HepG2 (cell line): ENCODE results near the gene RUFY2. TPM values are rescaled to one million over a fixed set of nuclear protein-coding genes. Genes with fewer than 3 reads are reported as not detected.

ENCODE experiments used
- ATAC-seq: fragments of 200-7000 bp; cut with Tn5 transposase; 3 replicates; pipeline ENCODE4 v1.9.1; 2020; ENCODE audit warnings: mild to moderate bottlenecking, moderate library complexity
- Bru-seq: library from RNA; stranded (reverse); fragments of 400-500 nt; gene quantifications from one replicate; lab custom pipeline; 2021; lab: Mats Ljungman, UMichigan
- BruChase-seq, 2 experiments: library from RNA; stranded (reverse); fragments of 400-500 nt; gene quantifications; one replicate each; lab custom pipeline; 2021; lab: Mats Ljungman, UMichigan
- BruUV-seq: library from RNA; stranded (reverse); fragments of 400-500 nt; replicated peaks from 2 replicates; lab custom pipeline; 2021; lab: Mats Ljungman, UMichigan
- CTCF ChIA-PET: fragments of 300-600 bp; formaldehyde crosslinking; extraction: SDS; loops from one replicate; lab custom pipeline; 2021; ENCODE audit warnings: low total read pairs, inconsistent platforms, low intra/inter-chr PET ratio; lab: Yijun Ruan, JAX
- POLR2A ChIA-PET: fragments of 350-600 bp; sonication (Branson Sonifier 250); formaldehyde crosslinking; loops from one replicate; lab custom pipeline; 2020; ENCODE audit warnings: antibody characterized with exemption, inconsistent platforms; lab: Yijun Ruan, JAX
- DNase-seq: peaks from one replicate; pipeline ENCODE4 v3.0.0-alpha.2; 2015; ENCODE audit warnings: low spot score
- FAIRE-seq: peaks from 3 replicates; lab custom pipeline; 2011; peaks lifted over from hg19 to GRCh38; lab: Jason Lieb, UNC
- H2AFZ ChIP-seq: one replicate; pipeline ENCODE4 v1.6.1; 2011; ENCODE audit warnings: low read length, inconsistent platforms
- H3K27ac ChIP-seq: fragments of 300-600 bp; 3 replicates; pipeline ENCODE4 v1.8.0; 2011; ENCODE audit warnings: mixed run types, mild to moderate bottlenecking, mixed read lengths, low read length, inconsistent platforms; ENCODE audit not compliant: insufficient read depth; ENCODE audit errors: extremely low read length
- H3K27me3 ChIP-seq, 2 experiments: fragments of 200-600 bp in 1 of 2; 2 replicates in 1 of 2; 3 replicates in 1 of 2; pipeline versions ENCODE4 v1.6.0 to v1.8.0; 2011; ENCODE audit warnings: low read length in 2 of 2, mild to moderate bottlenecking in 2 of 2, moderate library complexity in 2 of 2, inconsistent platforms in 1 of 2; ENCODE audit not compliant: insufficient read depth in 2 of 2, control insufficient read depth in 1 of 2
- H3K36me3 ChIP-seq, 2 experiments: fragments of 200-600 bp in 1 of 2; replicated peaks in 1 of 2; 2 replicates in 1 of 2; 3 replicates in 1 of 2; pipeline versions ENCODE4 v1.5.1 to v1.8.0; 2011; ENCODE audit warnings: low read length in 2 of 2, inconsistent platforms in 1 of 2; ENCODE audit not compliant: insufficient read depth in 2 of 2, control insufficient read depth in 1 of 2
- H3K4me1 ChIP-seq: 2 replicates; pipeline ENCODE4 v1.5.1; 2012; ENCODE audit warnings: low read length, inconsistent platforms; ENCODE audit not compliant: insufficient read depth
- H3K4me2 ChIP-seq: 2 replicates; pipeline ENCODE4 v1.6.0; 2011; ENCODE audit warnings: low read depth, low read length, inconsistent platforms
- H3K4me3 ChIP-seq, 3 experiments: fragments of 200-600 bp in 1 of 3; sonication (generic), shearing (Covaris generic) in 1 of 3; replicated peaks in 1 of 3; 2 replicates each; pipeline ENCODE4 v1.5.1; 2011 to 2016; ENCODE audit warnings: low read length in 3 of 3, inconsistent platforms in 2 of 3, low read depth in 2 of 3, mild to moderate bottlenecking in 2 of 3, control low read depth in 1 of 3, mixed read lengths in 1 of 3; ENCODE audit not compliant: insufficient read depth in 1 of 3
- H3K79me2 ChIP-seq: one replicate; pipeline ENCODE4 v1.6.1; 2011; ENCODE audit warnings: low read length, inconsistent platforms; ENCODE audit not compliant: insufficient read depth
- H3K9ac ChIP-seq: 2 replicates; pipeline ENCODE4 v1.6.0; 2011; ENCODE audit warnings: mild to moderate bottlenecking, low read depth, low read length, inconsistent platforms; ENCODE audit not compliant: insufficient read depth
- H3K9me3 ChIP-seq: 2 replicates; pipeline ENCODE4 v1.5.1; 2012; ENCODE audit warnings: mild to moderate bottlenecking, low read length
- H4K20me1 ChIP-seq: 2 replicates; pipeline ENCODE4 v1.6.0; 2011; ENCODE audit warnings: inconsistent platforms, mild to moderate bottlenecking, low read length, moderate library complexity; ENCODE audit not compliant: insufficient read depth
- GTF3A ChIP-seq: sonication (generic); formaldehyde crosslinking; conservative IDR thresholded peaks from 2 replicates; pipeline ENCODE4 v1.4.0; 2020; ENCODE audit warnings: mild to moderate bottlenecking, missing genetic modification reagents
- KLF11 ChIP-seq: IDR thresholded peaks from 2 replicates; pipeline ENCODE4 v1.6.1; 2016; ENCODE audit warnings: missing compliant biosample characterization
- MXI1 ChIP-seq: IDR thresholded peaks from 3 replicates; pipeline ENCODE4 v1.6.1; 2012; ENCODE audit warnings: low read depth, low read length, inconsistent platforms, borderline replicate concordance
- POLR2AphosphoS2 ChIP-seq: IDR thresholded peaks from 2 replicates; pipeline ENCODE4 v1.6.1; 2011; ENCODE audit warnings: low read depth, low read length, improper control_type of control experiment
- ZFP36 ChIP-seq: fragments of 150-350 bp; IDR thresholded peaks from 2 replicates; pipeline ENCODE4 v1.6.1; 2018; ENCODE audit warnings: borderline replicate concordance, low read length, low read depth; ENCODE audit not compliant: partially characterized antibody
- ZFP36L2 ChIP-seq: sonication (generic); formaldehyde crosslinking; IDR thresholded peaks from 2 replicates; pipeline ENCODE4 v1.4.0; 2020; ENCODE audit warnings: missing genetic modification reagents
- ZFX ChIP-seq: sonication (generic); formaldehyde crosslinking; IDR thresholded peaks from 2 replicates; pipeline ENCODE4 v1.4.0; 2020; ENCODE audit warnings: mild to moderate bottlenecking, low read depth, missing genetic modification reagents, moderate library complexity
- ZNF232 ChIP-seq: sonication (generic); formaldehyde crosslinking; IDR thresholded peaks from 2 replicates; pipeline ENCODE4 v1.4.0; 2020; ENCODE audit warnings: missing genetic modification reagents, borderline replicate concordance
- ZNF260 ChIP-seq: sonication (generic); formaldehyde crosslinking; IDR thresholded peaks from 2 replicates; pipeline ENCODE4 v1.4.0; 2020; ENCODE audit warnings: missing genetic modification reagents, low read depth, mild to moderate bottlenecking, borderline replicate concordance
- ZNF878 ChIP-seq: sonication (generic); formaldehyde crosslinking; IDR thresholded peaks from 2 replicates; pipeline ENCODE4 v1.8.1; 2023; ENCODE audit warnings: mild to moderate bottlenecking, missing genetic modification reagents, moderate library complexity
- WGBS: methylation state at CpG from one replicate; pipeline ENCODE4 v1.1.6; 2017; ENCODE audit warnings: low lambda C conversion rate; 5-methylcytosine and 5-hydroxymethylcytosine counted together
- in situ Hi-C: cut with HindIII; loops from 2 replicates; pipeline ENCODE4 v1.10.0; 2017; ENCODE audit warnings: low pct_unique_long_range_greater_than_20kb; ENCODE audit not compliant: extremely low pct_ligation_motif_present
- intact Hi-C: fragments of 100-400 bp; cut with micrococcal nuclease; formaldehyde crosslinking; loops from one replicate; pipeline ENCODE4 v1.10.0; 2022; ENCODE audit not compliant: unreplicated experiment
- long read RNA-seq, 2 experiments: library from RNA in 1 of 2; library from polyadenylated mRNA in 1 of 2; stranded (forward) in 1 of 2; unstranded in 1 of 2; transcript quantifications; one replicate each; pipeline ENCODE4 v2.0.0, GENCODE V29; 2019 to 2022
- polyA minus RNA-seq, 3 experiments: library from RNA; depleted of rRNA, polyadenylated mRNA; stranded (reverse); fragments of >200 nt; gene quantifications; 2 replicates each; pipeline ENCODE4 v1.2.3, GENCODE V29; 2011; ENCODE audit warnings: low replicate concordance in 1 of 3
- polyA plus RNA-seq, 8 experiments: library from polyadenylated mRNA; depleted of rRNA in 3 of 8; stranded (reverse) in 7 of 8; unstranded in 1 of 8; fragments of >200 nt; fragmentation: Illumina TruSeq in 4 of 8; extraction: Trizol in 4 of 8; gene quantifications; 2 replicates each; pipeline versions ENCODE4 v1.2.1 to v1.2.3, GENCODE V29; 2011 to 2016; ENCODE audit warnings: low read depth in 4 of 8, missing spikeins in 1 of 8, mixed read lengths in 1 of 8; ENCODE audit not compliant: insufficient read depth in 1 of 8
- total RNA-seq, 5 experiments: library from RNA; depleted of rRNA; stranded (reverse); fragments of >200 nt; fragmentation: Illumina TruSeq; extraction: Trizol; gene quantifications; 2 replicates each; pipeline ENCODE4 v1.2.3, GENCODE V29; 2016; ENCODE audit warnings: low read depth in 1 of 5
- TF ChIP-seq, protein P1 (sequence below): IDR thresholded peaks from 2 replicates; pipeline ENCODE4 v1.6.1; 2016; ENCODE audit warnings: mild to moderate bottlenecking
- TF ChIP-seq, protein P2 (sequence below): IDR thresholded peaks from 2 replicates; pipeline ENCODE4 v1.6.1; 2016; ENCODE audit warnings: missing genetic modification reagents, missing compliant biosample characterization
- TF ChIP-seq, protein P3 (sequence below): sonication (generic); formaldehyde crosslinking; IDR thresholded peaks from 2 replicates; pipeline ENCODE4 v1.4.0; 2020; ENCODE audit warnings: mild to moderate bottlenecking, missing genetic modification reagents

RUFY2 gene, protein sequence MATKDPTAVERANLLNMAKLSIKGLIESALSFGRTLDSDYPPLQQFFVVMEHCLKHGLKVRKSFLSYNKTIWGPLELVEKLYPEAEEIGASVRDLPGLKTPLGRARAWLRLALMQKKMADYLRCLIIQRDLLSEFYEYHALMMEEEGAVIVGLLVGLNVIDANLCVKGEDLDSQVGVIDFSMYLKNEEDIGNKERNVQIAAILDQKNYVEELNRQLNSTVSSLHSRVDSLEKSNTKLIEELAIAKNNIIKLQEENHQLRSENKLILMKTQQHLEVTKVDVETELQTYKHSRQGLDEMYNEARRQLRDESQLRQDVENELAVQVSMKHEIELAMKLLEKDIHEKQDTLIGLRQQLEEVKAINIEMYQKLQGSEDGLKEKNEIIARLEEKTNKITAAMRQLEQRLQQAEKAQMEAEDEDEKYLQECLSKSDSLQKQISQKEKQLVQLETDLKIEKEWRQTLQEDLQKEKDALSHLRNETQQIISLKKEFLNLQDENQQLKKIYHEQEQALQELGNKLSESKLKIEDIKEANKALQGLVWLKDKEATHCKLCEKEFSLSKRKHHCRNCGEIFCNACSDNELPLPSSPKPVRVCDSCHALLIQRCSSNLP
- total RNA-seq (2016; rRNA removed; fragmentation: Illumina TruSeq; extraction: Trizol), result 10.5 and 16.1 TPM in 2 replicates
- total RNA-seq (2016; cell fraction: cytosol; rRNA removed; fragmentation: Illumina TruSeq; extraction: Trizol; ENCODE audit: low read depth), result 28.3 and 28.9 TPM in 2 replicates
- 10.9 and 15.6 TPM in 2 replicates for total RNA-seq (2016; cell fraction: insoluble cytoplasmic fraction; rRNA removed; fragmentation: Illumina TruSeq; extraction: Trizol)
- total RNA-seq (2016; cell fraction: membrane; rRNA removed; fragmentation: Illumina TruSeq; extraction: Trizol), result 18.9 and 23.9 TPM in 2 replicates
- total RNA-seq (2016; cell fraction: nucleus; rRNA removed; fragmentation: Illumina TruSeq; extraction: Trizol), result 31.1 and 32.9 TPM in 2 replicates
- 6.9 and 10.1 TPM in 2 replicates for polyA plus RNA-seq (2011; rRNA removed)
- 1.8 and 2.9 TPM in 2 replicates for polyA plus RNA-seq (2011; cell fraction: cytosol; rRNA removed)
- polyA plus RNA-seq (2011; cell fraction: nucleus; rRNA removed), result 8.8 and 11.0 TPM in 2 replicates
- 3.1 and 5.3 TPM in 2 replicates for polyA plus RNA-seq (2012)
- 0.92 and 1.1 TPM in 2 replicates for polyA plus RNA-seq (2016; cell fraction: cytosol; fragmentation: Illumina TruSeq; extraction: Trizol; ENCODE audit: low read depth)
- polyA plus RNA-seq (2016; cell fraction: insoluble cytoplasmic fraction; fragmentation: Illumina TruSeq; extraction: Trizol; ENCODE audit: low read depth), result 8.2 and 8.4 TPM in 2 replicates
- 1.9 and 2.2 TPM in 2 replicates for polyA plus RNA-seq (2016; cell fraction: membrane; fragmentation: Illumina TruSeq; extraction: Trizol; ENCODE audit: low read depth)
- 34.2 and 35.6 TPM in 2 replicates for polyA plus RNA-seq (2016; cell fraction: nucleus; fragmentation: Illumina TruSeq; extraction: Trizol; ENCODE audit: insufficient read depth, low read depth)
- 3.9 and 6.3 TPM in 2 replicates for polyA minus RNA-seq (2011; rRNA and poly(A)+ RNA removed; ENCODE audit: low replicate concordance)
- polyA minus RNA-seq (2011; cell fraction: cytosol; rRNA and poly(A)+ RNA removed), result 4.6 and 4.7 TPM in 2 replicates
- polyA minus RNA-seq (2011; cell fraction: nucleus; rRNA and poly(A)+ RNA removed), result 43.3 and 55.6 TPM in 2 replicates
- percentile 76 among the genes with signal in this experiment for Bru-seq, nascent RNA
- percentile 80 among the genes with signal in this experiment for BruChase-seq, experiment 1, labeled RNA remaining after a 6-hour chase
- percentile 83 among the genes with signal in this experiment for BruChase-seq, experiment 2, labeled RNA remaining after a 2-hour chase
- long read RNA-seq, experiment 1, partial matches to known transcripts, result 2 of 9 reads
- long read RNA-seq, experiment 1, other reads (novel, unspliced or antisense), result 7 of 9 reads
- long read RNA-seq, experiment 2, partial matches to known transcripts, result 0 of 5 reads
- long read RNA-seq, experiment 2, other reads (novel, unspliced or antisense), result 5 of 5 reads

DNA sequence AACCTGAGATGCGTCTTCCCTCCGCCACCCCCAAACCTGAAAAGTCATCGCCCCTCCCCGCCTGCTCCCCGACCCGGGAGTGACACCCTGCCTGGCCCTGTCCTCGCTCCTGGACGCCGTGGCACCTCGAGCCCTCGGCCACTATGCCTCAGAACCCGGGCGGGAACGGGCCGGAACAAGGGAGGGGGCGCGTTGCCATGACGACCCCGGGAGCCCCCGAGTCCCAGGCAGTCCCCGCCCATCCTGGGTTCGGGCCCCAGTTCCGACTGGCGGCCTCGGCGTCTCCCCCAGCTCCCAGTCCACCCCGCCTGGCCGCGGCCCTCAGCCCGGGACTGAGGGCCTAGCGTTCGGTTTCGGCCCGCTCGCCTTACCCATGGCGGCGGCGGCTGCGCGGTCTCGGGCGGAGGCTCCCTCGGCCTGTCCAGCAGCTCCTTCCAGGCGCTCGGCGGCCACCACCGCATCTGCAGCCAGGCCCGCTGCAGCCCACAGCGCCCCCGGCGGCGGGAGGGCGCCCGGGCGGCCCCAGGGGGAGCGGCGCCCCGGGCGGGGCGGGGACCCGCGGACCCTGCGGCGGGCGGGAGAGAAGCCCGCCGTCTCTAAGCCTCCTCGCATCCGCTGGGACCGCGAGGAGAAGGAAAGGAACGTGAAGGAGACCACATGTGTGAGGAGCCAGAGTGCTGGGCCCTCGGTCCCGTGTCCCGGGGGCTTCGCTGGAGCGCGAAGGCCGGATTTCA is at the start of gene RUFY2:
RUFY2 (minus strand) TSS at position 463 of the 734 bp plus-strand sequence; CDS start at position 375, 88 bp downstream.
- Histone ChIP-seq H3K79me2 (peaks cover 41% of the 10 kb centered on the region), H2AFZ (no peak within 1 kb of the TSS), H3K4me3 (peak within 1 kb of the TSS; percentile 85 to 100 (median 98)), H3K36me3 (no peaks in the 10 kb centered on the region; a peak in 1 of 5 replicates), H3K4me1 (peaks cover 24% of the 10 kb centered on the region), H3K9me3 (no peaks in the 10 kb centered on the region), H3K27ac (peak within 1 kb of the TSS; percentile 90), H4K20me1 (peaks cover 6% of the 10 kb centered on the region), H3K27me3 (no peaks in the 10 kb centered on the region; a peak in 1 of 5 replicates), H3K9ac (peak within 1 kb of the TSS; percentile 93), H3K4me2 (peak within 1 kb of the TSS; percentile 99)
- intact Hi-C loops (loop anchor here (10.0 kb wide), 2 partner anchors 62 to 138 kb away; no protein-coding TSS in a partner anchor), in situ Hi-C loops (no loop called here)
- CTCF ChIA-PET, result no interaction called here
- BruUV-seq, result no TSS peak
- peak; percentile 94 for ATAC-seq
- POLR2A ChIA-PET, result interaction anchor here (0.9 to 1.0 kb wide), 3 partner anchors 17 to 75 kb away, joined by 3 to 4 read pairs (median 3); partner anchors contain the start of genes HNRNPH3 and PBLD
- 1% methylated on average over 18 of the region's 79 CpGs for WGBS
- DNase-seq, result peak; percentile 58
- FAIRE-seq, result no peak
- no peak for TF ChIP-seq ZNF232 (CRISPR knock-in tag)
- TF ChIP-seq POLR2AphosphoS2, result no peak
- no peak for TF ChIP-seq ZFP36L2 (CRISPR knock-in tag)
- no peak for TF ChIP-seq KLF11
- no peak for TF ChIP-seq GTF3A
- TF ChIP-seq ZFX (CRISPR knock-in tag), result peak; percentile 92
- no peak for TF ChIP-seq ZNF878 (CRISPR knock-in tag)
- TF ChIP-seq, protein P1, sequence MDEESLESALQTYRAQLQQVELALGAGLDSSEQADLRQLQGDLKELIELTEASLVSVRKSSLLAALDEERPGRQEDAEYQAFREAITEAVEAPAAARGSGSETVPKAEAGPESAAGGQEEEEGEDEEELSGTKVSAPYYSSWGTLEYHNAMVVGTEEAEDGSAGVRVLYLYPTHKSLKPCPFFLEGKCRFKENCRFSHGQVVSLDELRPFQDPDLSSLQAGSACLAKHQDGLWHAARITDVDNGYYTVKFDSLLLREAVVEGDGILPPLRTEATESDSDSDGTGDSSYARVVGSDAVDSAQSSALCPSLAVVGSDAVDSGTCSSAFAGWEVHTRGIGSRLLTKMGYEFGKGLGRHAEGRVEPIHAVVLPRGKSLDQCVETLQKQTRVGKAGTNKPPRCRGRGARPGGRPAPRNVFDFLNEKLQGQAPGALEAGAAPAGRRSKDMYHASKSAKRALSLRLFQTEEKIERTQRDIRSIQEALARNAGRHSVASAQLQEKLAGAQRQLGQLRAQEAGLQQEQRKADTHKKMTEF (CRISPR knock-in tag), result peak; percentile 78; the same call in 1 of the 2 replicates
- TF ChIP-seq ZFP36, result no peak
- no peak for TF ChIP-seq ZNF260 (CRISPR knock-in tag)
- no peak; the same call in 2 of the 3 replicates for TF ChIP-seq MXI1
- TF ChIP-seq, protein P2, sequence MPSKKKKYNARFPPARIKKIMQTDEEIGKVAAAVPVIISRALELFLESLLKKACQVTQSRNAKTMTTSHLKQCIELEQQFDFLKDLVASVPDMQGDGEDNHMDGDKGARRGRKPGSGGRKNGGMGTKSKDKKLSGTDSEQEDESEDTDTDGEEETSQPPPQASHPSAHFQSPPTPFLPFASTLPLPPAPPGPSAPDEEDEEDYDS (CRISPR knock-in tag), result no peak
- TF ChIP-seq, protein P3, sequence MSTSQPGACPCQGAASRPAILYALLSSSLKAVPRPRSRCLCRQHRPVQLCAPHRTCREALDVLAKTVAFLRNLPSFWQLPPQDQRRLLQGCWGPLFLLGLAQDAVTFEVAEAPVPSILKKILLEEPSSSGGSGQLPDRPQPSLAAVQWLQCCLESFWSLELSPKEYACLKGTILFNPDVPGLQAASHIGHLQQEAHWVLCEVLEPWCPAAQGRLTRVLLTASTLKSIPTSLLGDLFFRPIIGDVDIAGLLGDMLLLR (CRISPR knock-in tag), result peak; percentile 32; the same call in 1 of the 2 replicates
